Fibroblast of skin of left quadriceps (primary cell): ENCODE measurements around the gene S100A2.

Experiments used
- DNase-seq, 2 experiments: peaks; one replicate each; pipeline ENCODE4 v3.0.0-alpha.2; 2013; ENCODE audit warnings: low read depth in 2 of 2

The S100A2 gene

GRCh38 chr1:153565529-153566374 lies at the start of gene S100A2:
Gene S100A2, minus strand, starts transcription at chr1:153565844. Its CDS starts 1,967 bp downstream, at chr1:153563877.
- DNase-seq: peak; percentile 75 to 76

DNA sequence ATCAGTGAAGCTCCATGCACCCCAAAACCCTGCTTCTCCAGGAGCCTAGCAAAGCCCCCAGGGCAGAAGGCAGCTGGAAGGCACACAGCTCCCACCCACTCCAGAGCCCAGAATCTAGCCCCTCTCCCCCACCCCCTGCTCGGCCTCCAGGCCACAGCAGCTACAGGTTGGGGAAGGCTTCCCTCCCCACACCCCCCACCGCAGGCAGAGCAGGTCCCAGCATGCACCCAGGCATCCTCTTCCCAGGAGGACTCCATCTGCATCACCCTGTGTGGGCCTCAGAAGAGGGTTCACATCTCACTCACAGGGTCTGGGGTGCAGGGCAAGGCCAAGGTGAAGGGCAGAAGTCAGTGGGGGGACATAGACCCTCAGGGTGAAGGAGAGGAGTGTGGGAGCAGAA lies 49.8 kb upstream of the S100A2 start:
- DNase-seq: no peak

GRCh38 chr1:153614906-153615305 lies 49.3 kb upstream of the S100A2 start:
- DNase-seq: no peak

DNA sequence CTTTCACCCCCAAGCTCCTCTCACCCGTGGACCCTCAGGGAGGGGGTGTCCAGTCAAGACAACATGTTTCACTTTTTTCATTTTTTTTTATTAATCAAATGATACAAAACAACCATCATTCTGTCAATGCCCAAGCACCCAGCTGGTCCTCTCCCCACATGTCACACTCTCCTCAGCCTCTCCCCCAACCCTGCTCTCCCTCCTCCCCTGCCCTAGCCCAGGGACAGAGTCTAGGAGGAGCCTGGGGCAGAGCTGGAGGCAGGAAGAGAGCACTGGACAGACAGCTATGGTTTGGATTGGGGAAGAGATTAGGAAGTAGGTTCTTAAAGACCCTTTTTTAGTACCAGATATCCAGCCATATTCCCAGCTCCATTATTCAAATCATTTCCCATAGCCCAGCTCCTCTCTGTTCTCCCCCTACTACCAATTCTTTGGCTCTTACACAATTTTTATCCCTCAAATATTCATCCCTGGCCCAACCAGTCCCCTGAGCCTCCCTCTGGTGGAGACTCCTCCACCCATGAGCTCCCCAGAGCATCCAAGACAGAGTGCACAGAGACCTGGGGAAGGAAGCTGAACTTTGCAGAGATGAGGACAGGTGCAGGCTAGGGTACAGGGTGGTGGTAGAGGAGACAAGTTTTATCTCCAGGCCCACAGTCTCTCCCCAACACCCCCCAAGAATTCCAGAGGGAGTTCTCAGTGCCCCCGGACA lies 48.7 kb upstream of the S100A2 start:
- DNase-seq: no peak

GRCh38 chr1:153613406-153613805 lies 47.8 kb upstream of the S100A2 start:
- DNase-seq: no peak

- no peak for DNase-seq
Observed at GRCh38 chr1:153612755-153613331, 47.2 kb upstream of the S100A2 start, which contains the start of gene S100A16. Gene S100A16, minus strand, starts transcription at chr1:153613137. Its CDS starts 4,986 bp downstream, at chr1:153608151.

GRCh38 chr1:153612111-153612754 lies 46.6 kb upstream of the S100A2 start:
- DNase-seq: no peak

- no peak for DNase-seq
Observed at GRCh38 chr1:153611356-153611755, 45.7 kb upstream of the S100A2 start.

DNA sequence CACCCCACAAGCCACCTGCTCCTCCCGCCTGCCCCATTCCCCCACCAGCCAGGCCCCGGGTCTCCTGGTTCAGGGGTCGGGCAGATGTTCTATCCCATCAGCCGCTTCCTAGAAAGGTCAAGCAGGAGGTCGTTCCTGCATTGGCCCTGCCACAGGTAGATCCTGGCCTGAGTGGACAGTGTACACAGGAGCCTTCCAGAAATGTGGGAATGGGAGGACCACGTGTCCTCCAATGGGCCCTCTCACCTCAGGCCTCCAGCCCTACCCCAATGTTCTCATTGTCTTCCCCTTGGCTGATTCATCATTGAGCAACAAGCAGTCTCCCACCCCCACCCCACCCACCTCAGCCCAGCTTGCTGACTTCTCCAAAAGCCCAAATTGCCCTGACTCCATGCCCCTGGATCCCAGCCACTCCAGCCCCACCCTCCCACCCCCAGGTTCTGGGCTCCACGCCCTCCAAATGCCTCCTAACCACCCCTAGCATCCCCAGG lies 45.2 kb upstream of the S100A2 start:
- no peak for DNase-seq

GRCh38 chr1:153610334-153610733 lies 44.7 kb upstream of the S100A2 start:
- no peak for DNase-seq

DNA sequence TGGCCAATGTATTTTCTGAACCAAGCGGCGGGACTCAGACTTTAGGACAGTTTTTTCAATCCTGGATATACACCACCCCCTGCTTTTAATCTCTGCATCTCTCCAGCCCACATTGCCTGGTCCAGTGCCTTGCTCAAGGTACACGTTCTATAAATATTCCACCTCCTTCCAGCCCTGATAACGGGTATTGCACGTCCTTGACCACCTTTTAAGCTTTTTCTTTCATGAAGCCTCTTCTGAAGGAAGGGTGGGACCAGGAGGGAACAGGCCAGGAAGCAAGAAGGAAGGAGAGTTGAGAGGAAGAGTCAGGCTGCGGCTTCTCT lies 43.9 kb upstream of the S100A2 start:
- DNase-seq: no peak

DNA sequence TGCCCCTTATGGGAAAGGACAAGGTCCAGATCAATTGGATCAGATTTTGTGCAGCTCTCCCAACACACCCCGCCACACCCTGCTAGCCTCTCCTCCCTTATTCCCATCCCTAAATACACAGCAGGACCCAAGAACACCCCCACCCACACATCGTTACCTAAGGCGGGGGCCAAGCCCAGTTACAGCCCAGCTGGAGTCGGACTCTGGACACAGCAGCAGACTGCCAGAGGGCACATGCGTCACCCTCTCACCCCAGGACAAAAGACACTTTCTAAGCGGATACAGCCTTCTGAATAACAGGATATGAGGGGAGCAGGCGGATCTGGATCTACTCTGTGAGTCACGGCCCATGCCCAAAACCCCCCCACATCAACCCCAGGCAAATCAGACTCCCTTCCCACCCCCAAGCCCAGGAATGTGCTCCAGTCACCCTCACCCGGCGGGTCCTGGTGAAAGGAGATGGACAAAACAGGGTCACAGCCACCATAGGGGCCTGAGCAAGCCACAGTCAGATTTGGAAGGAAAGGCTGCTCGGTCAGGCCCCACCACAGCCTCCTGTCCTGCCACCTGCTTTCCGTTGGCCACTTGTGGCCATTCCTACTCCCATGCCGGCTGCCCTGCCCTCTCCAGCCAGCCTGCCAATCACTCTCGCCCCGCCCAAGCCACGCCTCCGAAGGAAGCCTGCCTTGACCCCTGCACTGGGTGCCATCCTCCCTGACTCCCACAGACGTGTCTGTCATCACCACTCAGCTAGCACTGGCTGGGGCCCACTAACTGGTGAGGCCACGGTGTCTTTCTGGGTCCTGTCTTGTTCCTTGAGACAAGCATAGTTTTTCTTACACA lies 43.3 kb upstream of the S100A2 start:
- DNase-seq: peak; percentile 50 to 55

DNA sequence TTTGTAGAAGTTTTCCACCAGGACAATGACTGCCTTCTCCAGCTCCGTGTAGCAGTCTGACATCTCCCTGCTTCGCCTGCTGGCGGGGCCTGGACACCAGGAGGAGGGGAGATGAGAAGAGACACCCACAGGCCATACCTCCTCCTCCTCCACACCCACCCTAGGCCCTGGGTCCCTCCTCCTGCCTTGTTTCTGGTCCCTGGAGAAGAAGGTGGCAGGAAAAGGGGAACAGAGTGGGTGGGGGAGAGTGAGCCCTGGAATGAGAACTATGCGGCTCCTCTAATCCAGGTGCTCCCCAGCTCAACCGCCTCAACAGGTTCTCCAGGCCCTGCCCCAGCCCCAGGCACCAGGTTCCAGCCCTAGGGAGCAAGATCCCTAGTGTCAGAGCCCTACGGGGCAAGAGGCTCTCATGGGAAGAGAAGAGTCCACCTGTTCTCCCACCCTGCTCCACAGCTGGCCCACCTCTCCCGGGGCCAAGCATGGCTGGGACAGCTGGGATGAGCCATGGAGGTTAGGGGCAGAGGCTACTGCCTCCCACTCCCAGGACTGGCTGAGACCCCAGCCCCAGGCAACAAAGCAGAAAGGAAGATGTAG lies 42.5 kb upstream of the S100A2 start:
- DNase-seq: no peak

- no peak for DNase-seq
Observed at GRCh38 chr1:153607381-153607780, 41.7 kb upstream of the S100A2 start.

DNA sequence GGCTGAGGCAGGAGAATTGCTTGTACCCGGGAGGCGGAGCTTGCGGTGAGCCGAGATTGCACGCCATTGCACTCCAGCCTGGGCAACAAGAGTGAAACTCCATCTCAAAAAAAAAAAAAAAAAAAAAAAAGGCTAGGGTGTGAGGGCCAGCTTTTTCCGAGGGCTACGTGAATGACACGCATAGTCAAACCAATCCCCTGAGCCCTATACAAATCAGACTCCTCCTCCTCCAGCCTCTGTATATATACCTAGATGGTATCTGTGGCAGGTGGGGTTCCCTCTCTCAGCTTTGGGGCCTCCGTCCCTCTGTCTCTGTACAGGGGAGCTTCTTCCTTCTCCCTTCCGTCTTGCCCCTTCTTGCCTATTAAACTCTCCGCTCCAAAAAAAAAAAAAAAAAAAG lies 40.5 kb upstream of the S100A2 start:
- no peak for DNase-seq

DNA sequence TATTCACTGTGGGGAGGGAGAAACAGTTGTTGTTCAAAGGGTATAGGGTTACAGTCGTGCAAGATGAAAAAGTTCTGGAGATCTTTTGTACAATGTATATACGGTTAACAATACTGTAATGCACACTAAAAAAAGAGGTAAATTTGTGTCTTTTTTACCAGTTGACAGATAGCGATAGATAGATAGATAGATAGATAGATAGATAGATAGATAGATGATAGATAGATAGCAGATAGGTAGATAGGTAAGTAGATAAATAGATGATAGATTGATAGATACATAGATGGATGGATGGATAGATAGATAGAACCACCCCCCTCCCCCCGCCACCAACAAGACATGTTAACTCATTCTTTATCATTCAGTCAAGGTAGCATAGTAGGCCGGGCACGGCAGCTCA lies 37.1 kb upstream of the S100A2 start:
- DNase-seq: no peak

- DNase-seq: no peak
Observed at GRCh38 chr1:153599847-153600246, 34.2 kb upstream of the S100A2 start.

DNA sequence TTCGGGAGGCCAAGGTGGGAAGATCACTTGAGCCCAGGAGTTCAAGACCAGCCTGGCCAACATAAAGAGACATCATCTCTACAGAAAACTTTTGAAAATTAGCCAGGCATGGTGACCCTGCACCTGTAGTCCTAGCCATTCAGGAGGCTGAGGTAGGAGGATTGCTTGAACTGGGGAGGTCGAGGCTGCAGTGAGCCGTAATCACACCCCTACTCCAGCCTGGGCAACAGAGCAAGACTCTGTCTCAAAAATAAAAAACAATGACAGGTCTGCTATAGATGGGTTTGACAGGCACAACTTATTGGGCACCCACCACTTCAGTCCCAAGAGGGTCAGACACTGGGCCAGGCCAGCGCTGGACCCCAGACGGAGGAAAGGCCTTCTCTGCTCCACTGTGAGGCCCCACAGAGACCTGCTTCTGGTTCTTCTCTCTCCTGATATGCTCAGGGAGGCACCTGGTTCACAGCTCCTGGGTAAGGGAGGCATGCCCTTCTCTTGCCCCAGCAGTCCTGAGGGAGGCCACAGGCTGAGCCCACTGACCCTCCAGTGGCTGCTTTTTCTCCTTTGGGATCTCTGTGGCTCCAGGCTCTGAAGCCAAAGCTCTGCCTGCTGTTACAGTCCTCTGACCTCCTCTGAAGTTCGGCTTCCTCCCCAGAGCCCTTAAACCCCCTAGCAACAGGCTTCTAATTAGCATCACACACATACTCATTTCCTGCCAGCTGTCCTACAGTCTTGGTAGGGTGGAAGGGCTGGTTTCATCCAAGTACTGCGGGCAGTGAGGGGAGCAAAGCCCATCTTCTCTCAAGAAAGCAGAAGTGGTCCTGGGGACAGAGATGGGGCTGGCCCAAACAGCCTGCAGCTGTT lies 32.9 kb upstream of the S100A2 start:
- DNase-seq: peak; percentile 35 to 40

DNA sequence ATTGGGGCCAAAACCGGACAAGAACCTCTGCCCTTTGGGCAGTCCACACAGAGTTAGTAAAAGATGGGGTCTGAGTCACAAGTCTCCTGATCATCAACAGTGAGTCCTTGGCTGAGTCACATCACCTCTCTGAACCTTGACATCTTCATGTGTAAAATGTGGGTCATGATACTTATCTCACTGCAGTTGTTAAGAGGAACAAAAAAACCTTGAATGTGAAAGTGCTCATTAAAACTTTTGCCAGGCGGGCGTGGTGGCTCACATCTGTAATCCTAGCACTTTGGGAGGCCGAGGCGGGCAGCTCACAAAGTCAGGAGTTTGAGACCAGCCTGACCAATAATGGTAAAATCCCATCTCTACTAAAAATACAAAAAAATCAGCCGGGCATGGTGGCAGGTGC lies 31.6 kb upstream of the S100A2 start:
- no peak for DNase-seq

DNA sequence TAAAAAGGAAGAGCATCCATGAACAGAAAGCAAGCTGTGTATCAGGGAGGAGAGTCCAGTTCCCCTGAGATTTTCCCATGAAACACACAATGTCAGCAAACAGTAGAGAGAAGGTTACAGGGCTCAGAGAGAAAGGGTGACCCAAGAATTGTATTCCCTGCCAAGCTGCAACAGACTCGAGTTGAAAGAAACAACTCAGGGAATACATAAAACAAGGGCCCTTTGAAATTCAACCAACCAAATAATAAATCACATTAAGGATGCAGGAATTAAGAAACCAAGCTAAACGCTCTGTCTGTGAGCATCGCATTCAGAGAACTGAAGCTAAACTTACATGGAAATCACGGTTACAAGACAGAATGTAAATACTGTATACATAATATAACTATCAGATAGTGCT lies 27.1 kb upstream of the S100A2 start:
- no peak for DNase-seq
